ENCODE data around the gene PUM2. TPM values are rescaled to one million over a fixed set of nuclear protein-coding genes. Genes with fewer than 3 reads are reported as not detected.

The PUM2 gene
- total RNA-seq, 1 donor from 2014 or later: 22.4 TPM

DNA sequence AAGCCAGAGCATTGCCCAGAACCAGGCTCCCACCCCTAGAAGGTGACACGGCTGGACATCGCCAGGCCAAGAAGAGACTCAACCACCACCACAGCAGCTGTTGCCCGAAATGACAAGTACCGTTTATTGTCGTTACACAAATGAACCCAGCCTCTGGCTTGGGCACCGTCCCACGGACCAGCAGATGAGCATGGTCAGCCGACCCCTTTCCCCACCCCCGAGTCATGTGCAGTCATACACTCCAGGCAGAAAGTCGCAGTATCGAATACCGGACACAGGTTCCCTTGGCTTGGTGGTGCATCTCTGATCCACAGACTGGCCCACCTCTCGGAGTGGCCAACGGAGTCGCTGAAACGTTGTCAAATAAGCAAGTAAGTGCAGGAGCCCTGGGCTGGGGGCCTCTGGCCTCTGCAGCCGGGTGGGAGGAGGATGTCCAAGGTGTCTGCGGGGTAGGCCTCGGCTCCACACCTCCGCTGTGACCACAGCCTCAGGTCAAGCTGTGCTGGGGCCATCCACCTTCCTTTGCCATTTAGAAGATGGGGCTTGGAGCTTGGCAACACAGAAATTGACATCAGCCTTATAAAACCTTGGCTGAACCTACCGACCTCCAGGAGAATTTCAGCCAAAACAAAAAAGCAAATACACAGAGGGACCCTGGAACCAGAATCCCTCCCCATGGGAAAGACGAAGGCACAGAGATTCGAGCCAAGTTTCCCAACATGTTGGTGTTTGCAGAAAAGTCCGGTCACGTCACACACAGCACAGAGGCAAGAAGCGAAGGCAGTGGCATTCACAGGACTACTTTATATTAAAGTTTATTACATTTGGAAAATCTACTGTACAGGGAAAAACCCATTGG lies 149.7 kb downstream of the PUM2 start:
- Histone ChIP-seq H3K27ac (no peak overlapping the region), H3K4me3 (no peak overlapping the region), H3K27me3 (no peaks in the 10 kb centered on the region), H3K4me1 (no peaks in the 10 kb centered on the region), H3K9me3 (no peaks in the 10 kb centered on the region), H3K36me3 (no peaks in the 10 kb centered on the region)
- TF ChIP-seq, protein P1, sequence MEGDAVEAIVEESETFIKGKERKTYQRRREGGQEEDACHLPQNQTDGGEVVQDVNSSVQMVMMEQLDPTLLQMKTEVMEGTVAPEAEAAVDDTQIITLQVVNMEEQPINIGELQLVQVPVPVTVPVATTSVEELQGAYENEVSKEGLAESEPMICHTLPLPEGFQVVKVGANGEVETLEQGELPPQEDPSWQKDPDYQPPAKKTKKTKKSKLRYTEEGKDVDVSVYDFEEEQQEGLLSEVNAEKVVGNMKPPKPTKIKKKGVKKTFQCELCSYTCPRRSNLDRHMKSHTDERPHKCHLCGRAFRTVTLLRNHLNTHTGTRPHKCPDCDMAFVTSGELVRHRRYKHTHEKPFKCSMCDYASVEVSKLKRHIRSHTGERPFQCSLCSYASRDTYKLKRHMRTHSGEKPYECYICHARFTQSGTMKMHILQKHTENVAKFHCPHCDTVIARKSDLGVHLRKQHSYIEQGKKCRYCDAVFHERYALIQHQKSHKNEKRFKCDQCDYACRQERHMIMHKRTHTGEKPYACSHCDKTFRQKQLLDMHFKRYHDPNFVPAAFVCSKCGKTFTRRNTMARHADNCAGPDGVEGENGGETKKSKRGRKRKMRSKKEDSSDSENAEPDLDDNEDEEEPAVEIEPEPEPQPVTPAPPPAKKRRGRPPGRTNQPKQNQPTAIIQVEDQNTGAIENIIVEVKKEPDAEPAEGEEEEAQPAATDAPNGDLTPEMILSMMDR (IDR thresholded peaks at IDR 0.05): no peak
- intact Hi-C loops (cut with DNase I): no loop called here
- no peak for DNase-seq (ENCODE audit: low spot score in 2 of 2)

DNA sequence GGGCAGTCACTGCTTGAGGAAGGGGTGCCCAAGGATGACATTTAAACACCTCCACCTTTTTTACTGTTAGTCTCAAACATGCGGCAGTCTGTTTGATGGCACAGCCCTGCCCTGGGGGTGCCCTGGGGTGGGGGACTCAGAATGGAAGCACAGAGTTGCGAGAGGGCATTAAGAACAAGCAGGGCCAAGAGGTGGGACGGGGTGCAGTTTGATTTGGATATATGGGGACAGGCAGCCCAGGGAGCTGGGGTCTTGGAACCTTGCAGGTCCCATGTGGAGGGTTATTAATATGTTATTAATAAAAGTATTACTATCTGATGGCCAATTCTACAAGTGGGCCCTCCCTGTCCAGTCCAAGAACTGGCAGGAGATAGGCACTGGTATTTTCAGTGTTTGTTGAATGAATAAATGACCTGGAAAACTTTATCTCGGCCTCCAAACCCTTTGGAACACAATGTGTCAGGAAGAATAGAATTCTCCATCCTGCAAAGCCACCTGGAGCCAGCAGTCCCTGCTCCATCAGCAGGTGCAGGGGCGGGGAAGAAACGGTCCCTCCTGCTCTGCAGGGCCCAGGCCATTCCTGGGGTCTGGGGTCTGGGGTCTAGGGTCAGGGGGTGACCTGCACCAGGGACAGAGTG lies 150.9 kb downstream of the PUM2 start:
- intact Hi-C loops (cut with DNase I): no loop called here
- Histone ChIP-seq H3K9me3 (no peaks in the 10 kb centered on the region), H3K27ac (no peak overlapping the region), H3K27me3 (no peaks in the 10 kb centered on the region), H3K4me1 (no peaks in the 10 kb centered on the region), H3K36me3 (no peaks in the 10 kb centered on the region), H3K4me3 (no peak overlapping the region)
- DNase-seq (ENCODE audit: low spot score in 2 of 2): no peak
- TF ChIP-seq, protein P1 (IDR thresholded peaks at IDR 0.05): no peak

- Histone ChIP-seq H3K4me3 (no peak overlapping the region), H3K4me1 (no peaks in the 10 kb centered on the region), H3K9me3 (no peaks in the 10 kb centered on the region), H3K27ac (no peak overlapping the region), H3K27me3 (no peaks in the 10 kb centered on the region), H3K36me3 (no peaks in the 10 kb centered on the region)
- DNase-seq (ENCODE audit: low spot score in 2 of 2): no peak
- intact Hi-C loops (cut with DNase I): no loop called here
- TF ChIP-seq, protein P1 (IDR thresholded peaks at IDR 0.05): no peak
These were observed 151.6 kb downstream of the PUM2 start for GRCh38 chr2:20198796-20199632.

Other genes with a start within 250 kb of the PUM2 start
- 0.32 TPM for gene SDC1, start 125.7 kb downstream of the PUM2 start, total RNA-seq
- 3,143 TPM for gene RHOB, start 96.2 kb upstream of the PUM2 start, total RNA-seq